ENCODE results near the gene E2F3. TPM values are rescaled to one million over a fixed set of nuclear protein-coding genes. Genes with fewer than 3 reads are reported as not detected.
A peak's percentile ranks its signal among the peaks of the same experiment; 100 is the strongest.

Gene E2F3
- total and polyA plus RNA-seq, 10 of the 15 experiments (the other 5 are each of a cell fraction or from before 2014, with no cell fraction given) = 5.1 to 16.8 (median 10.6) TPM

- TF ChIP-seq ZBTB4 (CRISPR knock-in tag; IDR thresholded peaks at IDR 0.05) (no peak), FOXM1 (IDR thresholded peaks at IDR 0.05; ENCODE audit: low read depth, low read length) (peak; percentile 72; the same call in 1 of the 2 replicates), ZNF592 (IDR thresholded peaks at IDR 0.05) (no peak), EGR1 (IDR thresholded peaks at IDR 0.05; ENCODE audit: borderline replicate concordance in 1 of 2, low read depth in 2 of 2, low read length in 2 of 2) (no peak), NBN (IDR thresholded peaks at IDR 0.05) (0 out of 2 replicates have a peak, but pooled peaks have one; percentile 6), SMAD5 (IDR thresholded peaks at IDR 0.05; ENCODE audit: low read depth) (no peak), CBX3 (IDR thresholded peaks at IDR 0.05; ENCODE audit: borderline replicate concordance, low read depth) (no peak), IKZF2 (IDR thresholded peaks at IDR 0.05) (peak; percentile 90 to 94), SIN3A (IDR thresholded peaks at IDR 0.05; ENCODE audit: low read depth, low read length) (no peak), USF2 (IDR thresholded peaks at IDR 0.05; ENCODE audit: borderline replicate concordance, low read depth, low read length) (no peak), RUNX3 (IDR thresholded peaks at IDR 0.05; ENCODE audit: low read length) (peak; percentile 76), MYC (IDR thresholded peaks at IDR 0.05; ENCODE audit: insufficient read depth, insufficient read length, insufficient replicate concordance, low read length, severe bottlenecking) (no peak), SREBF1 (IDR thresholded peaks at IDR 0.05; ENCODE audit: low read length) (no peak), SP1 (IDR thresholded peaks at IDR 0.05; ENCODE audit: low read depth, low read length) (peak; percentile 17), ELK1 (IDR thresholded peaks at IDR 0.05; ENCODE audit: low read depth, low read length) (no peak), POLR2AphosphoS5 (IDR thresholded peaks at IDR 0.05; ENCODE audit: low read length) (peak; percentile 48; the same call in 1 of the 2 replicates), PML (IDR thresholded peaks at IDR 0.05; ENCODE audit: low read length) (no peak), MLLT1 (IDR thresholded peaks at IDR 0.05) (peak; percentile 17; the same call in 1 of the 2 replicates), SRF (IDR thresholded peaks at IDR 0.05; ENCODE audit: low read depth in 2 of 2, low read length in 2 of 2) (no peak), BHLHE40 (IDR thresholded peaks at IDR 0.05; ENCODE audit: borderline replicate concordance in 1 of 2, low read depth in 2 of 2, low read length in 1 of 2) (0 out of 4 replicates have a peak, but pooled peaks of 1 of the 2 experiments have one; percentile 37)
These were observed 7.8 kb downstream of the E2F3 start (continued) for GRCh38 chr6:20409427-20409971.
